ENCODE data around the gene VGLL4. TPM values are rescaled to one million over a fixed set of nuclear protein-coding genes. Genes with fewer than 3 reads are reported as not detected.

VGLL4 gene
- total RNA-seq, 4 donors from 2014 or later, result 59.5 to 117 (median 80.9) TPM

GRCh38 chr3:11655196-11655928, 11.6 kb upstream of the VGLL4 start:
- no peak overlapping the region for H3K4me3 ChIP-seq (ENCODE audit: low read depth, poor library complexity, severe bottlenecking)
- no peak for TF ChIP-seq CTCF (IDR thresholded peaks at IDR 0.05)
- no peak for TF ChIP-seq POLR2A (IDR thresholded peaks at IDR 0.05)
- no peak for DNase-seq (ENCODE audit: low spot score in 2 of 2)
- 72 to 76% methylated on average over 13 of the region's 13 CpGs for WGBS, 2 donors
- intact Hi-C loops (cut with DNase I; ENCODE audit: low total_unique reads), result loop anchor here (10.0 kb wide), 1 partner anchor 281 kb away; no protein-coding TSS in a partner anchor

GRCh38 chr3:11654166-11654565, 10.5 kb upstream of the VGLL4 start:
- WGBS, 2 donors, result 82 to 84% methylated on average over 4 of the region's 4 CpGs
- intact Hi-C loops (cut with DNase I; ENCODE audit: low total_unique reads), result loop anchor here (10.0 kb wide), 1 partner anchor 279 kb away; no protein-coding TSS in a partner anchor
- H3K4me3 ChIP-seq (ENCODE audit: low read depth, poor library complexity, severe bottlenecking), result no peak overlapping the region
- TF ChIP-seq CTCF (IDR thresholded peaks at IDR 0.05), result no peak
- no peak for TF ChIP-seq POLR2A (IDR thresholded peaks at IDR 0.05)
- no peak for DNase-seq (ENCODE audit: low spot score in 2 of 2)

GRCh38 chr3:11653298-11654055, 9.8 kb upstream of the VGLL4 start:
- WGBS, 2 donors, result 71 to 83% methylated on average over 11 of the region's 11 CpGs
- TF ChIP-seq CTCF (IDR thresholded peaks at IDR 0.05), result no peak
- TF ChIP-seq POLR2A (IDR thresholded peaks at IDR 0.05), result no peak
- intact Hi-C loops (cut with DNase I; ENCODE audit: low total_unique reads), result loop anchor here (10.0 kb wide), 1 partner anchor 279 kb away; no protein-coding TSS in a partner anchor
- DNase-seq (ENCODE audit: low spot score in 2 of 2), result no peak
- H3K4me3 ChIP-seq (ENCODE audit: low read depth, poor library complexity, severe bottlenecking), result no peak overlapping the region

GRCh38 chr3:11651900-11652299, 8.2 kb upstream of the VGLL4 start:
- no peak for TF ChIP-seq CTCF (IDR thresholded peaks at IDR 0.05)
- TF ChIP-seq POLR2A (IDR thresholded peaks at IDR 0.05), result no peak
- H3K4me3 ChIP-seq (ENCODE audit: low read depth, poor library complexity, severe bottlenecking), result no peak overlapping the region
- no peak for DNase-seq (ENCODE audit: low spot score in 2 of 2)
- 28 to 34% methylated on average over 2 of the region's 2 CpGs for WGBS, 2 donors
- intact Hi-C loops (cut with DNase I; ENCODE audit: low total_unique reads), result loop anchor here (10.0 kb wide), 1 partner anchor 277 kb away; no protein-coding TSS in a partner anchor

DNA sequence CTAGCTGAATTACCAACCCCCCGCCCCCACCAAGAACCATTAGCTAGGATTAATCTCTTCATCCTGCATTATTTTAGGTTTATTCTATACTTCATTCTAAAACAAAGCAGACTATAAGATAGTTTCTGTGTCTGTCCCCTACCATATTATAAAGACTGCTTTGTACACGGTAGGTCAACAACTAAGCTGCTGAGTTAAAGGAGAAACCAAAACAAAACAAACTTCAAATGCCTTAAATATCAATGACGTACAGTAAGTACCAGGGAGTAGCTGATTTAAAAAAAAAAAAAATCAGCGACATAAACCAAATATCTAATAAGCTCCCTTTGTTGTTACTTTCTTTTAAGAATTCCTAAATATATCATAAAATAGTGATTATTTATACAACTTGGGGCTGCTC, 7.8 kb upstream of the VGLL4 start:
- 78 to 81% methylated on average over 4 of the region's 4 CpGs for WGBS, 2 donors
- TF ChIP-seq CTCF (IDR thresholded peaks at IDR 0.05) (no peak), POLR2A (IDR thresholded peaks at IDR 0.05) (no peak)
- intact Hi-C loops (cut with DNase I; ENCODE audit: low total_unique reads), result loop anchor here (10.0 kb wide), 1 partner anchor 277 kb away; no protein-coding TSS in a partner anchor
- DNase-seq (ENCODE audit: low spot score in 2 of 2), result no peak
- H3K4me3 ChIP-seq (ENCODE audit: low read depth, poor library complexity, severe bottlenecking), result no peak overlapping the region

Measured in lower leg skin (tissue), 4 donors.